DOHH2 (cell line): ENCODE data around the gene TREML4.
"Not testable (repeated sequence)": the region's sequence is repeated elsewhere in the genome, so short reads cannot be mapped to it uniquely, and the experiment has no call there.

Source experiments
- H3F3A ChIP-seq: fragments of 200-600 bp; sonication (generic), shearing (Covaris generic); 2 replicates; pipeline ENCODE4 v1.6.0; 2016; ENCODE audit warnings: antibody characterized with exemption, mild to moderate bottlenecking; ENCODE audit not compliant: control insufficient read depth, insufficient read depth
- H3K27ac ChIP-seq: fragments of 200-600 bp; sonication (generic); 2 replicates; pipeline ENCODE4 v1.5.1; 2014; ENCODE audit warnings: low read depth, mild to moderate bottlenecking, low read length, moderate library complexity
- H3K27me3 ChIP-seq: fragments of 200-600 bp; sonication (generic); 2 replicates; pipeline ENCODE4 v1.6.1; 2014; ENCODE audit warnings: mild to moderate bottlenecking, low read length, mixed read lengths; ENCODE audit not compliant: control insufficient read depth
- H3K36me3 ChIP-seq: fragments of 200-600 bp; sonication (generic); 2 replicates; pipeline ENCODE4 v1.6.1; 2014; ENCODE audit warnings: mild to moderate bottlenecking, low read length, moderate library complexity, mixed read lengths; ENCODE audit not compliant: control insufficient read depth
- H3K4me1 ChIP-seq: fragments of 200-600 bp; sonication (generic); 2 replicates; pipeline ENCODE4 v1.6.1; 2014; ENCODE audit warnings: mild to moderate bottlenecking, low read length, mixed read lengths; ENCODE audit not compliant: control insufficient read depth
- H3K4me2 ChIP-seq: fragments of 200-600 bp; sonication (generic); 2 replicates; pipeline ENCODE4 v1.6.0; 2014; ENCODE audit warnings: mild to moderate bottlenecking, low read length, moderate library complexity
- H3K4me3 ChIP-seq: fragments of 200-600 bp; sonication (generic); 2 replicates; pipeline ENCODE4 v1.5.1; 2014; ENCODE audit warnings: mild to moderate bottlenecking, low read length, mixed read lengths
- H3K79me2 ChIP-seq: fragments of 200-600 bp; sonication (generic); 2 replicates; pipeline ENCODE4 v1.6.1; 2014; ENCODE audit warnings: mild to moderate bottlenecking, low read length, mixed read lengths; ENCODE audit not compliant: control insufficient read depth
- H3K9me2 ChIP-seq: fragments of 200-600 bp; sonication (generic); replicated peaks from 2 replicates; pipeline ENCODE4 v1.6.1; 2014; ENCODE audit warnings: mild to moderate bottlenecking, low read length, mixed read lengths; ENCODE audit not compliant: control insufficient read depth
- H3K9me3 ChIP-seq: fragments of 200-600 bp; sonication (generic); 2 replicates; pipeline ENCODE4 v1.6.1; 2014; ENCODE audit warnings: antibody characterized with exemption, low read length, mixed read lengths; ENCODE audit not compliant: control insufficient read depth, insufficient read depth
- H4K20me1 ChIP-seq: fragments of 200-600 bp; sonication (generic); 2 replicates; pipeline ENCODE4 v1.6.0; 2014; ENCODE audit warnings: low read depth, mild to moderate bottlenecking, antibody characterized with exemption, low read length, moderate library complexity; ENCODE audit not compliant: control insufficient read depth, insufficient read depth
- CTCF ChIP-seq: fragments of 200-600 bp; sonication (generic); IDR thresholded peaks from one replicate; pipeline ENCODE4 v1.5.1; 2014; ENCODE audit warnings: antibody characterized with exemption, mild to moderate bottlenecking, low read depth, low read length; ENCODE audit not compliant: poor library complexity, severe bottlenecking
- EZH2phosphoT487 ChIP-seq: fragments of 200-600 bp; sonication (generic); IDR thresholded peaks from 2 replicates; pipeline ENCODE4 v1.6.1; 2017; ENCODE audit warnings: borderline replicate concordance, mild to moderate bottlenecking, antibody characterized with exemption, low read length, moderate library complexity, mixed read lengths

Gene TREML4

GRCh38 chr6:41237128-41237527 is 9.0 kb downstream of the TREML4 start:
- H3K36me3 ChIP-seq, result no peaks in the 10 kb centered on the region
- TF ChIP-seq CTCF (no peak), EZH2phosphoT487 (no peak)
- H3K9me2 ChIP-seq, result no peaks in the 10 kb centered on the region
- H3K27ac ChIP-seq, result no peak overlapping the region
- H3K4me2 ChIP-seq, result no peak overlapping the region
- no peaks in the 10 kb centered on the region for H3F3A ChIP-seq
- H3K79me2 ChIP-seq, result no peaks in the 10 kb centered on the region
- H3K4me3 ChIP-seq, result no peak overlapping the region
- no peaks in the 10 kb centered on the region for H4K20me1 ChIP-seq
- H3K4me1 ChIP-seq, result no peaks in the 10 kb centered on the region
- peaks cover 10% of the 10 kb centered on the region for H3K27me3 ChIP-seq
- H3K9me3 ChIP-seq, result no peaks in the 10 kb centered on the region

DNA sequence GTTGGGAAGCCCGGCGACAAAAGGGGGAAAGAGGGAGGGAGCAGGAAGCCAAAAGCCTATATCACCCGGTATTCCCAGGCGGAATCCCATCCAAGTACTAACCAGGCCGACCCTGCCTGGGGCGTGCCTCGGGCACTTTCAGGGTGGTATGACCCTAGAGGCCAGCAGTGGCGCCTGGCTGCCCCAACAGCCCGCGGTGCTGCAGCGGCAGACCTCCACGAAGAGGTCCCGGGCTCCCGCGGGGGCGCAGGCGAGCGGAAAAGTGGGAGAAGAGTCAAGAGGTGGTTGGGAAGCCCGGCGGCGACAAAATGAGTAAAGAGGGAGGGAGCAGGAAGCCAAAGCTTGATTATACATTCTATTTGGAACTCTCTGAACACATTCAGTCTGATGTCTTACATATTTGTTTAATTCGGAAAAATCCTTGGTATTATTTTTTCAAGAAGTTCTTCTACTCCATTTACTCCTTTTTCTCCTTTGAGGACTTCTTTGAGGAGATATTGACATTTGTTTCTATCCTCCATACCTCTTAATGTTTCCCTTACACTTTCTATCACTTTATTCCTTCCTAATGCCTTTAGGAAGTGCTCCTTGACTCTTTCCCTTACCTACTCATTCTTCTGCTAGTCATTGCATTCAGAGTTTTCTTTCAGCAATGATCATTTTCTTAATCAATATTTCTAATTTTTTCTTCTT is 11.5 kb downstream of the TREML4 start:
- H3K27ac ChIP-seq, result no peak overlapping the region

GRCh38 chr6:41246529-41246928 is 18.4 kb downstream of the TREML4 start:
- not testable (repeated sequence) for H3K36me3 ChIP-seq, H3K27me3 ChIP-seq, H3K4me1 ChIP-seq, H3K4me3 ChIP-seq, H3K27ac ChIP-seq, H3K79me2 ChIP-seq, H3K4me2 ChIP-seq, H3K9me2 ChIP-seq, H4K20me1 ChIP-seq, H3K9me3 ChIP-seq, H3F3A ChIP-seq

More for the DNA sequence above, 11.5 kb downstream of the TREML4 start:
- Histone ChIP-seq H3K4me3 (no peak overlapping the region), H3F3A (no peaks in the 10 kb centered on the region), H3K9me3 (no peaks in the 10 kb centered on the region), H4K20me1 (no peaks in the 10 kb centered on the region), H3K4me2 (no peak overlapping the region), H3K9me2 (no peaks in the 10 kb centered on the region), H3K27me3 (peaks cover 5% of the 10 kb centered on the region), H3K36me3 (no peaks in the 10 kb centered on the region), H3K4me1 (no peaks in the 10 kb centered on the region), H3K79me2 (no peaks in the 10 kb centered on the region)
- no peak for TF ChIP-seq CTCF
- no peak for TF ChIP-seq EZH2phosphoT487

GRCh38 chr6:41247288-41247865 is 19.2 kb downstream of the TREML4 start:
- Histone ChIP-seq H3K36me3 (no peaks in the 10 kb centered on the region), H3K79me2 (no peaks in the 10 kb centered on the region), H3K4me1 (no peaks in the 10 kb centered on the region), H3K4me2 (no peak overlapping the region), H4K20me1 (no peaks in the 10 kb centered on the region), H3K9me2 (no peaks in the 10 kb centered on the region), H3K27ac (no peak overlapping the region), H3K27me3 (peaks cover 6% of the 10 kb centered on the region; the same call in 1 of the 2 replicates), H3F3A (no peaks in the 10 kb centered on the region), H3K4me3 (no peak overlapping the region), H3K9me3 (no peaks in the 10 kb centered on the region)
- TF ChIP-seq EZH2phosphoT487 (no peak), CTCF (no peak)
